ENCODE data around the gene ZNF70.

DNA sequence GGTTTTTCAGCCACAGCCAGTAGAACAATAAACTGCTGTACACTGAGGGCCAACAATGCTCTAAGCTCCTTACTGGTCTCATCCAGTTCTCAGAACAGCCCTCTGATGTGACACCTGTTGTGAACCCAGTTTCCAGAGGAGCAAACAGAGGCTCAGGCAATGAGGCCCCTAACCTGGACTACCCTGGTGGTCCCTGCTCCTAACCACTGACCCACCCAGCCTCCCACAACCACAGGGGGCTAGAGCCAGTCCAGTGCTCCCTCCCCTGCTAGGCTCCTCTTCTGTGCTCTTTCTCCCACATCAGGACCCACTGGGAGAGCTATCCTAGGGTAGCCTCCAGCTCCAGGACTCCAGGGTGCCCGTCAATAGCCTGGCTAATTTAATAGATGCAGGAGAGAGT lies 31.8 kb upstream of the ZNF70 start:
- no peak for TF ChIP-seq POLR2A (IDR thresholded peaks at IDR 0.05)
- TF ChIP-seq, protein P1, sequence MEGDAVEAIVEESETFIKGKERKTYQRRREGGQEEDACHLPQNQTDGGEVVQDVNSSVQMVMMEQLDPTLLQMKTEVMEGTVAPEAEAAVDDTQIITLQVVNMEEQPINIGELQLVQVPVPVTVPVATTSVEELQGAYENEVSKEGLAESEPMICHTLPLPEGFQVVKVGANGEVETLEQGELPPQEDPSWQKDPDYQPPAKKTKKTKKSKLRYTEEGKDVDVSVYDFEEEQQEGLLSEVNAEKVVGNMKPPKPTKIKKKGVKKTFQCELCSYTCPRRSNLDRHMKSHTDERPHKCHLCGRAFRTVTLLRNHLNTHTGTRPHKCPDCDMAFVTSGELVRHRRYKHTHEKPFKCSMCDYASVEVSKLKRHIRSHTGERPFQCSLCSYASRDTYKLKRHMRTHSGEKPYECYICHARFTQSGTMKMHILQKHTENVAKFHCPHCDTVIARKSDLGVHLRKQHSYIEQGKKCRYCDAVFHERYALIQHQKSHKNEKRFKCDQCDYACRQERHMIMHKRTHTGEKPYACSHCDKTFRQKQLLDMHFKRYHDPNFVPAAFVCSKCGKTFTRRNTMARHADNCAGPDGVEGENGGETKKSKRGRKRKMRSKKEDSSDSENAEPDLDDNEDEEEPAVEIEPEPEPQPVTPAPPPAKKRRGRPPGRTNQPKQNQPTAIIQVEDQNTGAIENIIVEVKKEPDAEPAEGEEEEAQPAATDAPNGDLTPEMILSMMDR (IDR thresholded peaks at IDR 0.05) = no peak

Data from adrenal gland (tissue), 5 donors.